ENCODE measurements around the gene TACC2. TPM values are rescaled to one million over a fixed set of nuclear protein-coding genes. Genes with fewer than 3 reads are reported as not detected.

The TACC2 gene
- total and polyA plus RNA-seq, 4 donors: 43.3 to 309 (median 127) TPM

- DNase-seq: no peak
- H3K27ac ChIP-seq (ENCODE audit: low read depth in 1 of 2, low read length in 1 of 2): no peak overlapping the region
- no peak for TF ChIP-seq CTCF (IDR thresholded peaks at IDR 0.05; ENCODE audit: control extremely low read depth, extremely low read depth)
- no peak overlapping the region for H3K9ac ChIP-seq (ENCODE audit: insufficient read depth in 1 of 2, low read length in 2 of 2)
- no peak for ATAC-seq (ENCODE audit: insufficient read depth, low FRiP score)
- H3K9me3 ChIP-seq (ENCODE audit: control insufficient read depth in 4 of 4, insufficient read depth in 3 of 4, low read length in 3 of 4): no peaks in the 10 kb centered on the region
- H3K27me3 ChIP-seq (ENCODE audit: control insufficient read depth in 3 of 3, insufficient read depth in 3 of 3, low read length in 2 of 3): no peaks in the 10 kb centered on the region
- H3K4me1 ChIP-seq (ENCODE audit: control insufficient read depth in 5 of 5, insufficient read depth in 5 of 5, low read length in 5 of 5): peaks cover 0 to 11% (median 0%) of the 10 kb centered on the region in 5 donors
- H3K4me3 ChIP-seq: no peak overlapping the region
- no peaks in the 10 kb centered on the region for H3K36me3 ChIP-seq (ENCODE audit: control insufficient read depth in 4 of 4, insufficient read depth in 4 of 4, low read length in 4 of 4)
- 75 to 76% methylated on average over 7 of the region's 7 CpGs for WGBS, 2 donors
Measured at GRCh38 chr10:121947343-121948330, 41.3 kb upstream of the TACC2 start.

GRCh38 chr10:121949049-121949448 lies 39.9 kb upstream of the TACC2 start:
- no peaks in the 10 kb centered on the region for H3K9me3 ChIP-seq (ENCODE audit: control insufficient read depth in 4 of 4, insufficient read depth in 3 of 4, low read length in 3 of 4)
- H3K27ac ChIP-seq (ENCODE audit: low read depth in 1 of 2, low read length in 1 of 2): no peak overlapping the region
- H3K9ac ChIP-seq (ENCODE audit: insufficient read depth in 1 of 2, low read length in 2 of 2): no peak overlapping the region
- ATAC-seq (ENCODE audit: insufficient read depth, low FRiP score): no peak
- WGBS, 2 donors: 34 to 72% methylated on average over 2 of the region's 2 CpGs
- no peaks in the 10 kb centered on the region for H3K27me3 ChIP-seq (ENCODE audit: control insufficient read depth in 3 of 3, insufficient read depth in 3 of 3, low read length in 2 of 3)
- H3K4me1 ChIP-seq (ENCODE audit: control insufficient read depth in 5 of 5, insufficient read depth in 5 of 5, low read length in 5 of 5): peaks cover 0 to 7% (median 0%) of the 10 kb centered on the region in 5 donors
- no peak overlapping the region for H3K4me3 ChIP-seq
- H3K36me3 ChIP-seq (ENCODE audit: control insufficient read depth in 4 of 4, insufficient read depth in 4 of 4, low read length in 4 of 4): no peaks in the 10 kb centered on the region
- no peak for DNase-seq
- TF ChIP-seq CTCF (IDR thresholded peaks at IDR 0.05; ENCODE audit: control extremely low read depth, extremely low read depth): no peak

GRCh38 chr10:121949451-121949850 lies 39.5 kb upstream of the TACC2 start:
- 82 to 84% methylated on average over 3 of the region's 3 CpGs for WGBS, 2 donors
- Histone ChIP-seq H3K9me3 (ENCODE audit: control insufficient read depth in 4 of 4, insufficient read depth in 3 of 4, low read length in 3 of 4) (no peaks in the 10 kb centered on the region), H3K4me3 (no peak overlapping the region), H3K27me3 (ENCODE audit: control insufficient read depth in 3 of 3, insufficient read depth in 3 of 3, low read length in 2 of 3) (no peaks in the 10 kb centered on the region), H3K9ac (ENCODE audit: insufficient read depth in 1 of 2, low read length in 2 of 2) (no peak overlapping the region), H3K27ac (ENCODE audit: low read depth in 1 of 2, low read length in 1 of 2) (no peak overlapping the region), H3K4me1 (ENCODE audit: control insufficient read depth in 5 of 5, insufficient read depth in 5 of 5, low read length in 5 of 5) (peaks cover 0 to 7% (median 0%) of the 10 kb centered on the region in 5 donors), H3K36me3 (ENCODE audit: control insufficient read depth in 4 of 4, insufficient read depth in 4 of 4, low read length in 4 of 4) (no peaks in the 10 kb centered on the region)
- ATAC-seq (ENCODE audit: insufficient read depth, low FRiP score) (no peak), DNase-seq (no peak)
- no peak for TF ChIP-seq CTCF (IDR thresholded peaks at IDR 0.05; ENCODE audit: control extremely low read depth, extremely low read depth)

Data from lung (tissue), 12 donors.